ENCODE data around the gene DOCK11.

The DOCK11 gene

DNA sequence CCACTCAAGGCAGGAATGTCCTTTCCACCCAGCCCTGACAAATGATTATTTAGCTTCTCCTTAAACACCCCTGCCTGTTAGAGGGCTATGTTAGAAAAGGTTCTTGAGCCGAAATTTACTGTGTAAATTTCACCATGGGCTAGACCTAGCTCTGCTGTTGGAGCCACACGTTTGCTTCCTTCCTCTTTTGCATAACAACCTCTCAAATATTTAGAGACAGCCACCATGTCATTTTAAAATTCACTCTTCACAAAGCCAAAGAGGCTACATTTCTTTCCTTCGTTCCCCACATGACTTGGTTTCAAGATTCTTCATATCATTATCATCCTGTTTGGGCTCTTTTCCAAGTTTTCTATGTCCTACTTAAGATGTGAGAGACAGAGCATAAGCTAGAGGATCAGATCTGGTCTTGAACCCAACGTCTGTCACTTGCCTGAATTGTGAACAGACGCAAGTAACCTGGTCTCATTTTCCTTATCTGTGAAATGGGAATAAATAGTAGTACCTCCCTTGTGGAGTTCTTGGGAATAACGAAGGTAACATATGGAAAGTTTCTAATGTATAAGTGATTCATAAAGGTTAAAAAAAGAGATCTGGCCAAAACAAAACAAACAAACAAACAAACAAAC lies 6.7 kb downstream of the DOCK11 start:
- DNase-seq, result no peak

DNA sequence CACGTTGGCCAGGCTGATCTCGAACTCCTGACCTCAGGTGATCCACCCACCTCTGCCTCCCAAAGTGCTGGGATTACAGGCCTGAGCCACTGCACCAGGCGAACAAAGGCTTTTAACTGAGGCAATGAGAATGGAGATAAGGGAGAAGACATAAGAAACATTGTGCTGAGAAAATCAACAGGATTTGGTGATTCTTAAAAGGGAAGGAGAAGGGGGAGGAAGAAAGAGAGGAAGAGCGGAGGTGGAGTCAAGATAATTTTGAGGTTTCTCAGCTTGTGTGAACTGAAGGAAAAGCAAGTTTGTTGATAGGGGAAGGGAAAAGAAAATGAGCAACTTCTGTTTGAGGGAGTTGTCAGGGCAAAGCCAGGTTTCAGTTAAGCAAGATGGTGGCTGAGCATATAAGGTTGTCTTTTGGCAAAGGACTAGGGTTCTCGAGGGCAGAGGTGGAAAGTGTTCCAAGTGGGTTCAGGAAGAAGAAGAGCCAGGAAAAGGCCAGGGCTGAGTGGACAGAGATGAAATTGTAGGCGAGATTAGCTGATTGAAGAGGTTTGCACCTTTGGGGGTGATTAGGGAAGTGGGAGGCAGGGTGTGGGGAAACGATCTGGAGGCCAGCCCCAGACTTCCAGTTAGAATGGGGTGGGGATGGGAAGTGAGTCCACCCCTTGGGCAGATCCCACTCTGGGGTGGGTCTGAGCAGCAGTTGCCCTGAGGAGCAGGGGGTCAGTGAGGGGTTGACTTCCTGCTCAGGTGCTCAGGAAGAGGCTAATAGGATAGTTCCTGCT lies 7.8 kb downstream of the DOCK11 start:
- DNase-seq, result no peak

DNA sequence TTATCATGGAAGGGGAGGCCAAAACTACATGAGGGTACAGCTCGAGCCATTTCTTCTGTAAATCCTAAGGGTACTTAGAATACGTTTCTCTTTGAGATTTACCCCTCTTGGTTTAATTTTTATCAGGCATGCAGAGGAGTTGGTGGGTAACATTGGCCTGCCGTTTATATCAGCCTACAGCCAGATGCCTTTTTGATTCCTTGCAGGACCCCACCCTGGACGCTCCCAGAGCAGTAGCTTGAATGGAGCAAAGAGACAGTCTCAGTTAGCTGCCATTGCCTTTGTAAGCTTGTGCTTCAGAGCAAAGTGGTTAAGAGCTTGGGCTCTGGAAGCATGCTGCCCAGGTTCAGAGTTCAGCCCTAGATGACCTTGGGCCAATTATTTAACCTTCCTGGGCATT lies 9.0 kb downstream of the DOCK11 start:
- DNase-seq, result no peak

- no peak for DNase-seq
Observed at GRCh38 chrX:118506805-118507480, 11.3 kb downstream of the DOCK11 start.

- DNase-seq, result no peak
Observed at GRCh38 chrX:118507766-118508165, 12.2 kb downstream of the DOCK11 start.

GRCh38 chrX:118508221-118508620 lies 12.6 kb downstream of the DOCK11 start:
- DNase-seq, result no peak

GRCh38 chrX:118508635-118509034 lies 13.0 kb downstream of the DOCK11 start:
- DNase-seq, result no peak

GRCh38 chrX:118510111-118510510 lies 14.5 kb downstream of the DOCK11 start:
- no peak for DNase-seq

DNA sequence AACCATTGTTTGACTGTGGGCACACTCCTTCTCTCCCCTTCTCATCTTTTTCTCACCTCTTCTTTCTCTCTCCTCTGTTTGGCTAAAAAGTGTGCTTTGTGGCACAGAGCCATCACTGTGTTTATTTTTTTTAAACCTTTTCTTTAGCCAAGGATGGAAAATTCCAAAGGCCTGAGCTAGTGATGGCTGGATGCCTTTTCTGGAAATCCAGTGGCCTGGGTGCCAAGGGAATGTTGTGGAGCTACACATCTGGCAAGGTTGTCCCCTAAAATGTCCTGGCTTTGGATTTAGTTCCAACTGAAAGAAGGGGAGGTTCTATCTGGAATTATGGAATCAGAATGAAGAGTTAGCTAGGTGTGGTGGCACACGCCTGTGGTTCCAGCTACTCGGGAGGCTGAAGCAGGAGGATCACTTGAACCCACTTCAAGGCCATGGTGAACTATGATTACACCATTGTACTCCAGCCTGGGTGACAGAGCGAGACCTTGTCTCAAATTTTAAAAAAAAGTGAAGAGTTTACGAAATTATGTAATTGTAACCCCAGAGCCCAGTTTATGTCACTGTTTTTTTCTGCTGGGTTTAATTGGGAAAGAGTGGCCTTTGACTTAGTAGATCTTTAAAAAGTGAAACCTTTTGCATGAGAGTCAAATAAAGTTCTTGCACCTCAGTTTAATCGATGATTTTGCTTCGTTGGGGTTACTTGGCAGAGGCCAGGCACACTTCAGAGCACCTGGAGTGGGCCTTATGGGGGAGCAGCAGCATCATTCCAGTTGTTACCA lies 17.7 kb downstream of the DOCK11 start:
- no peak for DNase-seq

DNA sequence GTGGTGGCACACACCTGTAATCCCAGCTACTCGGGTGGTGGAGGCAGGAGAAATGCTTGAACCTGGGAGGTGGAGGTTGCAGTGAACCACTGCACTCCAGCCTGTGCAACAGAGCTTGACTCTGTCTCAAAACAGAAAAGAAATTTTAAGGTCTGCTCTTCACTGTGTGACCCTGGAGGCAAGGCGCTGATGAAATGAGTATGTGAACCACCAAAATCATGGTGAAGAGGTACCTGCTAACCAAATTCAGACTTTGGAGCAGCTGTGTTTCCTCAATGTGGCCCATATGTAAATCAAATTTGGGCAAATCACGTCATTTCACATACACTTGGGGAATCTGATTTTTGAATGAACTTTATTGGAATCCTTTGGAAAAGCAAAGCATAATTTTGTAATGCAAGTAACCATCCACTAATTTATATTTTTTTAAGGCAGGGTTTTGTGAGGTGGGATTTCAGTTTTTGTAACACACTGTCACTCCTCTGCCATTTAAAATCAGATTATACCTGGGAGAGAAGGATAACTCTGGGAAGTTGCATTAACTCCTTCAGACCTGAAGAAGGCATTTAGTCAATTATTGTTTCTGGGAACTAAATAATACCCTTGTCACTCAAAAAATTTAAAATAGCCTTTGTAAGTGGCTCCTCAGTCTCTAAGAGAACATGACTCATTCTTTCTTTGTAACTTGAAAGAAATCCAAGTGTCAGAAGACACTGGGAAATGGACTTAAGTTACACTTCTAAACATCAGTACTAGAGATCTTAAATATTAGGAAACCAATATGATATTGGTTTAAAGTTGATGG lies 24.0 kb downstream of the DOCK11 start:
- DNase-seq, result no peak

DNA sequence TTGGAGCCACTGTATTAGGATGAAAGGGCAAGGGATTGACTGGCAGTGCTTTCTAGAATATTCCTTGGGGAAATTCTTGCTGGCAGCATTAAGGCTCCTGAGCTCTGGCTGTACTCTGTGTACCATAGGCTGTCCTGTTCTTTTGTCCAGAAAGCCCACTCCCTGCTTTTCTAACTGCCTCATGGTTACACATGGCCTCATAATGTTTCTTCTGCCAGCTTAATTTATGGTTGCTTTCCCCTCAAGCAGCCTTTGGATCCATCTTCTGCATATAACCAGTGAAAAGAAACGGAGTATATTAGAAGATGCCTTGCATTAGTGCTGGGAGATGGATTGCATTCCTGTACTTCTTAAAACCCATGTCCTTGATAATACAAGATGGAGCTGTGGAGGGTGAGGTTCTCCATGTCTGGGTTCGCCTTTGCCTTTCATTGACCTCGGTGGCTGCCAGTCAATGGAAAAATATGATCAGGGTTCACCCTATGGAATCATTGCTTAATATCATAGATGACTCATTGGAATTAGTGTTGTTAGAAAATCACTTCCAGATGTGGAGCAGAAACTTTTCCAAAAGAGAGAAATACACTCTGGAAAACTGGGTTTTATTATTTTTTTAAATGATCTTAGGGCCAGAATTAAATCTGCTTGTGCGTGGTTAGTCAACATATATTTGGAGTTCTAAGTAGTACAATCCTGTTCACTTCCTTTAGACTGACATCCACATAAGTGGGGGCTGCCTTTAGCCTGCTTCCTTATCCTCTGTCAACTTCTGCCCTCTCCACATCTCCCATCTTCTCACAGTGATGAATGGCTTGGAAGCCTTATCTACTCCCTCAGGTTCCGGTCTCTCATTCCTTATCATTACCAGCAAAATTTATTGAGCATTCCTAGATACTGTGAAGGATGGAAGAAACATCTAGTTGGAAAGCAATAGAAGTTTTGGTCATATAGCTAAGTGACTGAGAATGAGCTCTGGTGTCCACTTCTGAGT lies 24.9 kb downstream of the DOCK11 start:
- DNase-seq, result no peak

GRCh38 chrX:118521435-118521834 lies 25.8 kb downstream of the DOCK11 start:
- DNase-seq, result no peak

GRCh38 chrX:118522230-118522926 lies 26.8 kb downstream of the DOCK11 start:
- DNase-seq, result no peak

DNA sequence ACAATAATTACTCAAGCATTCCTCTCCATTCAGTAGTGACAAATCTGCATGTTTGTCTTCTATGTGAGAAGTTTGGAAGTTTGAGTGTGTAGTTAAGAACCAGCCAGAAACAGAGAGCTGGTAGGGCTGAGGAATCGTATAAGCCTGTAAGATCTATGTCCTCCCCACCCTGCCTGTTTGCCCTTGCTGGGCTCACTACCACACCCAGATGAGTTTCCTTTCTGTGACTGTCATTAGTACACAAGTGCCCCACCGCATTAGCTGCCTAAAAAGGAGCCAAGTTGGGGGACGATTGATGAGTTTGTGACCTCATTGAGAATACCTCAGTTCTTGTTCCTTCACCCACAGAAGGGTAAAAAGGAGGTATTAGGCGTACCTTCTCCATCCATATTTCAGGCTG lies 28.3 kb downstream of the DOCK11 start:
- no peak for DNase-seq

DNA sequence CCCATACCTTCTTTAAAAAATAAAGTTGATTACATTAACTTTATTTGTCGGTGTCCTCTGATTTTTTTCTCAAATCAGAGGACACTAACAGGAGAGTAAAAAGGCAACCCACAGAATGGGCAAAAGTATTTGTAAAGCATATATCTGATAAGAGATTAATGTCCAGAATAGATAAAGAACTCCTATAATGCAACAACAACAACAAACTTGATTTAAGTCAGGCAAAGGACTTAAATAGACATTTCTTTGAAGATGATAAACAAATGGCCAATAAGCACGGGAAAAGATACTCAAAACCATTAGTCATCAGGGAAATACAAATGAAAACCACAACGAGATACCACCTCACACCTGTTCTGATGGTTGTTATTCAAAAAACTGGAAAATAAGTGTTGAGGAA lies 28.7 kb downstream of the DOCK11 start:
- no peak for DNase-seq

- no peak for DNase-seq
Observed at GRCh38 chrX:118525174-118525730, 29.6 kb downstream of the DOCK11 start.

DNA sequence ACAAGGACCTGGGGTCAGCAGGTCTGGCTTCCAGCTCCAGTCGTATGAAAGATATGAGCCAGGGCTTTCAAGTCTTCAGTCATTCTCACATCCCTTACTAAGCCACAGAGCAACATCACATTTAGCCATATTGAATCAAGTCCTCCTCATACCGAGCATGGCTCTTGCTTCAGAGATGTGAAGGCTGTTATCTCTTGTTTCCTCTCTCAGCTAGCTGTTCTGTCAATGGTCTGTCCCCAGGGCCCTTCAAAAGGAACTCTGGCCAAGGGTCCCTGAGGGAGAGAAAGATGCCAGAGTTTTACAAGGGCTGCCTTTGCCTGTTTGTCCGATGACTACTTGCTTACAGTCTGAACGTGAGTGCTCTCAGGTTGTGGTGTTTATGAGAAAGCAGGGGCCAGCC lies 30.5 kb downstream of the DOCK11 start:
- DNase-seq, result no peak

DNA sequence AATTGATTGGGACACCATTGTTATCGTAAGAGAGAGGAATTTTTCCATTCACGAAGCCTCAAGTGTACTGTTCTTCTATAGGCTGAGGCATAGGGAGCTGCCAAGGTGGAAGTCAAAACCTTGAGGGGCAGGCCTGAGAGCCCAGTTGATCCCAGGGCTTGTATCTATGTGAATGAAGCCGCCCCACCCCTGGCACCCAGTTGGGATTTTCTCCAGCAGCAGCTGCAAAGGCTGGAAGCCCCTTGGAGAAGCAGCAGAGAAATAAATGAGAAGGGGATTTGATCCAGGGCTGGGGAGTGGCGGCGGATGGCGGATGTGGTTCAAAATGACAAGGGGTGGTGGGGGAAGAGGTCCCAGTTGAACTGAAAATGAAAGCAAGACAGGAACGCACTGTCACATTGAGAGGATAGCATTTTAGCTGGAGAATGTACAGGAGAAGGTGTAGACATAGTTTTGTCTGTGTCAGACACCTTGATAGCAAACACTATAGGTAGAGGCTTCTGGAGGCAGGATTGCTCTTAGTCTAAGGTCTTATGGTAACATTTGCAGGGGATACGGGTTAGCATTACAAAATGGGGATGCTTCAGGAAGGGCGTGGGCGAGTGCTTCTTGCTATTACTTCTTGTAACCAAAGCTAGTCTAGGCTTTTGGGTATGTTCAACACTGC lies 32.6 kb downstream of the DOCK11 start:
- DNase-seq, result no peak

DNA sequence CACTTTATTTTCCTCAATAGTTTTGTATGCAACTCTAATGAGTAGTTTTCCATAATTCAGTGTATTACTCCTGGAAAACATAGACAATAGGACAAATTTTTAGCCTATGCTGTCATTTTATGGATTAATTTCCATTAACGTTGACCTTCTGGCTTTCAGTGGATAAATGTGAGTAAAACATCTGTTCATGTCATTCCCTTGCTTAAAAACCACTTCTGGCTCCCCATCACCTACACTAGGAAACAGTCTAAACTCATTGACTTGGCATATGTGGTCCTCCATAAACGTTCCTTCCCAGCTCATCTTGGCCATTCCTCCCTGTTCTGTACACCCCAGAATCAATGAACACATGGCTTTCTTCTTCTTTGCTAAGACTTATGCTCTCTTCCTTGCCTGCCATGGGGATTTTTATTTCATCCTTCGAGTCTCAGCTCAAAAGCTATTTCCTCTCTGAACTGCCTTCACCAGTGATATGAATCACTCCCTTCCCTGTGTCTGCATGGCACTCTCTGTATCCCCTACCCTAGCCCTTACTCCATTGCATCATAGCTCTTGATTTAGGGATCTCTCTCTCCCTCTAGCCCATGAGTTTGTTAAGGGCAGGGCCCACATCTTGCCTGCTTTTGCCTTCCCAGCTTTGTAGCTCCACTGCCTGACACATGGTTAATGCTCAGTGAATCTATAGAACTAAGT lies 34.8 kb downstream of the DOCK11 start:
- no peak for DNase-seq

All from NCI-H1048 (cell line).